NCI-H2029 (cell line): ENCODE data around the gene CES3.

Source experiments
- DNase-seq: peaks from one replicate; lab custom pipeline; 2025; lab: John Stamatoyannopoulos, UW

CES3 gene

GRCh38 chr16:67009158-67009557, 48.1 kb downstream of the CES3 start:
- no peak for DNase-seq

- no peak for DNase-seq
Measured at GRCh38 chr16:67011274-67011673, 50.2 kb downstream of the CES3 start.

- no peak for DNase-seq
Measured at GRCh38 chr16:67013233-67013822, 52.3 kb downstream of the CES3 start.

- peak; percentile 9 for DNase-seq
Measured at GRCh38 chr16:67013823-67014633, 53.0 kb downstream of the CES3 start.

GRCh38 chr16:67014634-67015312, 53.7 kb downstream of the CES3 start:
- DNase-seq = no peak

DNA sequence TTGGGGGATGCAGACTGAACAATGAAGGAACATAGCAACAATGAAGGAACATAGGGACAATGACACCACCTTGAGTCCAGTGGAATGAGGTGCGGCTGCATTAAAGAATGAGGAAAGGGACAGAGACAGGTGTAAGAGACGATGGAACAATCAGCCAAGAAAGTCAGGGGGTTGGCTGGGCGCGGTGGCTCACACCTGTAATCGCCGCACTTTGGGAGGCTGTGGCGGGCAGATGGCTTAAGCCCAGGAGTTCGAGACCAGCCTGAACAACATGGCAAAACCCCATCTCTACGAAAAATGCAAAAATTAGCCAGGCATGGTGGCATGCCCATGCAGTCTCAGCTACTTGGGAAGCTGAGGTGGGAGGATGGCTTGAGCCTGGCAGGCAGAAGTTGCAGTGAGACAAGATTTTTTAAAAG, 54.3 kb downstream of the CES3 start:
- no peak for DNase-seq

DNA sequence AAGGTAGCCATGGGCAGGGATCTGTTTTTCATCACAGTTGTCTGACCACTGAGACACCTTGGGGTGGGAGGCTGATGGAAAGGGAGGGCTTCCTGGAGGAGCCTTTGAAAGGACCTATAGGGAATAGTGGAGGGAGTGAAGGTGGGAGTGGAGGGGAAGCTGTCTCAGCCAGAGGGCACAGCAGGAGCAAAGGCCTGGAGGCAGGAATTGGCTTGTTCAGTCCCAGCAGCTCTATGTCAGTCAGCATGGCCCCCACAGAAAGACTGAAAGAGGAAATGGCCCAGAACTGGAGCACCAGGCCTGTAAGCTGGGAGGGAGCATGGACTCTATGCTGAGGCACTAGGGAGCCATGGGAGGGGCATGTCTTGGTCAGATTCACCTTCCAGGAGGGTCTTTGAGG, 55.1 kb downstream of the CES3 start:
- DNase-seq = no peak

DNA sequence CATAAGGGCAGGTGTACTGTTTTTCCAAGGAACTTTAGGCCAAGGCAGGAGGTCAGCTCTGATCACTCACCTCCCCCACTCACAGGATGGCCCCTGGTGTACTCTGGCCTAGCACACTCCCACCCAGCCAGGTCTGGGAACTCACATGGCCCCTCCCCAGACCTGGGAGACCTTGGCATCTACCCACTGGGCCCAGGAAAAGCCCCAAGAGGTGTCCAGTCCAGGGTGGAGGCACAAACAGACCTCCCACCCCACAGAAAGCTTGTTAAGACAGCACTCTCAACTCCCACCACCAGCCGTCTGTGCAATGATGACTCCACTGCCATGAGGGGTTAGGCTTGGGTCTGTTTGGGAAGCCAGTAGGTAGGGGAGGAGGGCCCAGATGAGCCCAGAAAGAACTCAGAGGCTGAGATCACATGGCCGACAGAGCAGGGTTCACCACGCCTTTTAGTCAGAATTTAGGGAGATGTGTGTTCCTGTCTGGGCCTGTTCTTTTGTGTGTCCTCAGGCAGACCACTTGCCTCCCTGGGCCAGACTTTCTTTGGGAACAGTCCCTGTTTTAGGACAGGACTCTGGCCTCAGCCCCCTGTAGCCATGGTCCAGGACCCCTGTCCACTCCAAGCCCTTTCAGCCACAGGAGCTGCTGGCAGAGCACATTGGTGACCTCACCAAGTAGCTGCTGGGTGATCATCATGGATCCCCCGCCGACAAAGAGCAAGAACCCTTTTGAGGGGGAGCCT, 55.8 kb downstream of the CES3 start:
- no peak for DNase-seq

GRCh38 chr16:67017421-67017750, 56.3 kb downstream of the CES3 start:
- no peak for DNase-seq

GRCh38 chr16:67017810-67018488, 56.9 kb downstream of the CES3 start:
- DNase-seq = peak; percentile 85

- no peak for DNase-seq
Measured at GRCh38 chr16:67019171-67019570, 58.1 kb downstream of the CES3 start.

GRCh38 chr16:67021321-67021720, 60.3 kb downstream of the CES3 start:
- no peak for DNase-seq

DNA sequence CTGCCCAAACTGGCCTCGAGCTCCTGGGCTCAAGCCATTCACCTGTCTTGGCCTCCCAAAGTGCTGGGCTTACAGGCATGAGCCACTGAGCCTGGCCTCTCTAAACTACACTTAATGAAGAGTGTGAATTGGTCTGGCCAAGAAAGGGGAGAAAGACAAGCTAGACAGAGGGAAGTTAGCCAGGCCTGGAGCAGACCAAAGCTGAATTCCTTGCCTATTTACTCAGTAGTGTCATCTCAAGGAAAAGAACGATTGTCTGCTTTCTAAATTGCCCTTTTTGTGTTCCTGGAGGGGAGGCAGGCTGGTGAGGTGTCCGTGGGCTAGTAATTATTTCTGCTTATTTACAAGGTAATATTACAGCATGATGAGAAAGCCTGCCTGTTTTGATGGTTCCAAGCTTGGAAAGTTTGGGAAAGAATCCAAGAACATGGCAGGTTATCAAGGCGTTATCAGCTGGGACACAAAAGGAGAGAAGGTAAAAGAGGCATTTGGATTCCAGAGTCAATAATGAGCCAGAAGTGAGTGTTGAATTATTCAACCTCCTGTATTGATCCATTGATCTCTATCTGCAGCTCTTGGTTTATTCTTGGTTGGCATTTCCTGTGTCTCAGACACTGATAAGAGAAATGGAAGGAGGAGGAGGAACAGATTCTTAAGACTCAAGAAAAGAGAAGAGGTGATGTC, 61.6 kb downstream of the CES3 start:
- no peak for DNase-seq

DNA sequence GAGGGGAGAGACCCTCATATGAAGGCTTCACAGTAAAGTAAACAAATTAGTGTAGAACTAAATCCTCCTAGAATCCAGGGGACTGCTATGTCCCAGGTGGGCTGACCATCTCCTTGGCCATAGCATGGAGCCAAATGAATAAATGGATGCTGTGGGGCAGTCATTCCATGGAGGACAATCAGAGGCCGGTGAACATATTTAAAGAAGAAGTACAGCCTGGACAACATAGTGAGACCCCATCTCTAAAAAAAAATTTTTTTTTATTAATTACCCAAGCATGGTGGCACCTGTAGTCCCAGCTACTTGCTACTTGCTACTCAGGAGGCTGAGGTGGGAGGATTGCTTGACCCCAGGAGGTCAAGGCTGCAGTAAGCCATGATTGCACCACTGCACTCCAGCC, 62.6 kb downstream of the CES3 start:
- DNase-seq = no peak
